ENCODE data around the gene ZNF350.
"Not testable (repeated sequence)": the region's sequence is repeated elsewhere in the genome, so short reads cannot be mapped to it uniquely, and the experiment has no call there.

The ZNF350 gene

DNA sequence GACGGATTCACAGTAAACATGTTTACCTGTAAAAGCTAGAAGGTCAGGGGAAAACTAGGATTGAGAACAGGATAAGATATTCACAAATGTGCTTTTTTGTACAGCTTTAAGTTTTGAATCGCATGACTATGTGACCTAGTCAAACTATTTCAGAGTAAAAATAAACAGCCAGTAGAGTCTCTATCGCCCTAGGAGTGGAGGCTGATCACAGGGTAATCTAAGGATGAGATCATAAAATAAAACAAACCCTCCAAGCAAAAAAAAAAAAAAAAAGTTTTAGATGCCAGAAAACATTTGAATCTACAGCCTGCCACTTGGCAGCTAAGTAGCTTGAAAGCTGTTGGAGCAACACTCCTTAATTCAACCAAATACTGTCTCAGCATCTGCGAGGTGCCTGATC, 26.8 kb downstream of the ZNF350 start:
- H3K4ac ChIP-seq (ENCODE audit: low read depth, low read length): no peak overlapping the region
- no peak overlapping the region for H4K91ac ChIP-seq (ENCODE audit: low read depth, low read length)
- no peaks in the 10 kb centered on the region for H3K4me1 ChIP-seq (ENCODE audit: control insufficient read depth in 1 of 2, insufficient read depth in 2 of 2, low read length in 2 of 2)
- H3K4me3 ChIP-seq (ENCODE audit: low read depth, low read length): no peak overlapping the region
- H3K18ac ChIP-seq (ENCODE audit: low read length): no peak overlapping the region
- H2BK120ac ChIP-seq (ENCODE audit: insufficient read depth, low read length, poor library complexity): no peak overlapping the region
- no peak overlapping the region for H2BK12ac ChIP-seq (ENCODE audit: low read length)
- peaks cover under 1 to 1% of the 10 kb centered on the region in 2 experiments for H3K36me3 ChIP-seq (ENCODE audit: control insufficient read depth in 1 of 2, insufficient read depth in 2 of 2, low read length in 2 of 2)
- H3K79me1 ChIP-seq (ENCODE audit: low read length): no peaks in the 10 kb centered on the region
- H3K27ac ChIP-seq (ENCODE audit: low read depth, low read length): no peak overlapping the region
- H3K79me2 ChIP-seq (ENCODE audit: control insufficient read depth, insufficient read depth, low read length, poor library complexity): no peaks in the 10 kb centered on the region
- no peak overlapping the region for H4K12ac ChIP-seq (ENCODE audit: low read depth, low read length)
- no peak overlapping the region for H3K9ac ChIP-seq (ENCODE audit: low read length)
- no peak overlapping the region for H3K4me2 ChIP-seq (ENCODE audit: low read length)
- H2AK5ac ChIP-seq (ENCODE audit: low read length): no peak overlapping the region
- H2AFZ ChIP-seq (ENCODE audit: insufficient read depth, low read length, poor library complexity): no peak overlapping the region
- H3K23ac ChIP-seq (ENCODE audit: low read length): no peak overlapping the region
- H3K27me3 ChIP-seq (ENCODE audit: insufficient read depth, low read length): no peaks in the 10 kb centered on the region
- peak overlapping the region; percentile 37 for H2BK5ac ChIP-seq (ENCODE audit: low read depth, low read length, poor library complexity)
- H3K14ac ChIP-seq (ENCODE audit: low read length): no peak overlapping the region
- peaks cover 2% of the 10 kb centered on the region for H3K9me3 ChIP-seq (ENCODE audit: insufficient read depth, low read depth, low read length)
- H4K8ac ChIP-seq (ENCODE audit: low read depth, low read length): no peak overlapping the region
- WGBS (ENCODE audit: extremely low coverage, insufficient coverage, insufficient read length): no CpG with 5 or more reads among the region's 4 CpGs
- no peak for DNase-seq

DNA sequence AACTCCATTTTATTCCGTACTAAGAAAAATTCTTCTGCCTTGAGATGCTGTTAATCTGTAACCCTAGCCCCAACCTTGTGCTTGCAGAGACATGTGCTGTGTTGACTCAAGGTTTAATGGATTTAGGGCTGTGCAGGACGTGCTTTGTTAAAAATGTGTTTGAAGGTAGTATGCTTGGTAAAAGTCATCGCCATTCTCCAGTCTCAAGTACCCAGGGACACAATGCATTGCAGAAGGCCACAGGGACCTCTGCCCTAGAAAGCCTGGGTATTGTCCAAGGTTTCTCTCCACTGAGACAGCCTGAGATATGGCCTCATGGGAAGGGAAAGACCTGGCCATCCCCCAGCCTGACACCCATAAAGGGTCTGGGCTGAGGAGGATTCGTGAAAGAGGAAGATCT, 28.8 kb downstream of the ZNF350 start:
- not testable (repeated sequence) for DNase-seq; H2AK5ac ChIP-seq (ENCODE audit: low read length); H2AFZ ChIP-seq (ENCODE audit: insufficient read depth, low read length, poor library complexity)

DNA sequence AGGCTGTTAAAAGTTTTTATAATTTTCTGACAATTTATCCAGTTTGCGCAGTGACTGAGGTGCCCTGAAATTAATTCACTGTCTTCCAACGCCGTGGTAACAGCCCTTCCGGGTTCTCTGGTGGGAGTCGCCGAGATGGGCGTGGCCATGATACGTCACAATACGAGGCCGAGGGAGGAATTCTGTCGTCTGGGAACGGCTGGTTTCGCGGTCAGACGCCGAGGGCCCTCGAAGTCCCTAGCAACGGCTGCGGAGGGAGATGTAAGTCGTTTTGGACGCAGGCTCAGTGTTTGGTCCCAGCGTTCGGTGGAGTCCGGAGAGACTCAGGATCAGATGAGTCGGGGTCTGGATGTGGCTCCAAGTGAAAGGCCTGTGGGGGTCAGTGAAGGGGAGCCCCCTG, 37.7 kb downstream of the ZNF350 start:
- Histone ChIP-seq H3K23ac (ENCODE audit: low read length) (no peak overlapping the region), H3K4me3 (ENCODE audit: low read depth, low read length) (peak overlapping the region; percentile 45), H3K36me3 (ENCODE audit: control insufficient read depth in 1 of 2, insufficient read depth in 2 of 2, low read length in 2 of 2) (peaks cover 5 to 14% of the 10 kb centered on the region in 2 experiments), H3K27me3 (ENCODE audit: insufficient read depth, low read length) (no peaks in the 10 kb centered on the region), H3K4ac (ENCODE audit: low read depth, low read length) (no peak overlapping the region), H3K79me1 (ENCODE audit: low read length) (no peaks in the 10 kb centered on the region), H4K12ac (ENCODE audit: low read depth, low read length) (no peak overlapping the region), H3K27ac (ENCODE audit: low read depth, low read length) (no peak overlapping the region), H2BK120ac (ENCODE audit: insufficient read depth, low read length, poor library complexity) (no peak overlapping the region), H4K91ac (ENCODE audit: low read depth, low read length) (no peak overlapping the region), H3K4me1 (ENCODE audit: control insufficient read depth in 1 of 2, insufficient read depth in 2 of 2, low read length in 2 of 2) (no peaks in the 10 kb centered on the region), H4K8ac (ENCODE audit: low read depth, low read length) (no peak overlapping the region), H3K9me3 (ENCODE audit: insufficient read depth, low read depth, low read length) (peaks cover 21% of the 10 kb centered on the region), H3K18ac (ENCODE audit: low read length) (no peak overlapping the region), H3K79me2 (ENCODE audit: control insufficient read depth, insufficient read depth, low read length, poor library complexity) (no peaks in the 10 kb centered on the region), H3K14ac (ENCODE audit: low read length) (no peak overlapping the region), H2BK5ac (ENCODE audit: low read depth, low read length, poor library complexity) (no peak overlapping the region), H3K9ac (ENCODE audit: low read length) (peak overlapping the region; percentile 52), H3K4me2 (ENCODE audit: low read length) (no peak overlapping the region), H2AFZ (ENCODE audit: insufficient read depth, low read length, poor library complexity) (no peak overlapping the region), H2BK12ac (ENCODE audit: low read length) (no peak overlapping the region), H2AK5ac (ENCODE audit: low read length) (no peak overlapping the region)
- no peak for DNase-seq
- no CpG with 5 or more reads among the region's 25 CpGs for WGBS (ENCODE audit: extremely low coverage, insufficient coverage, insufficient read length)

More for the DNA sequence above, 28.8 kb downstream of the ZNF350 start:
- H3K4me3 ChIP-seq (ENCODE audit: low read depth, low read length); H3K4me1 ChIP-seq (ENCODE audit: control insufficient read depth in 1 of 2, insufficient read depth in 2 of 2, low read length in 2 of 2); H3K9ac ChIP-seq (ENCODE audit: low read length); H2BK120ac ChIP-seq (ENCODE audit: insufficient read depth, low read length, poor library complexity); H3K27me3 ChIP-seq (ENCODE audit: insufficient read depth, low read length); H3K79me1 ChIP-seq (ENCODE audit: low read length); H3K4ac ChIP-seq (ENCODE audit: low read depth, low read length); H3K27ac ChIP-seq (ENCODE audit: low read depth, low read length); H2BK12ac ChIP-seq (ENCODE audit: low read length); H3K4me2 ChIP-seq (ENCODE audit: low read length); H4K91ac ChIP-seq (ENCODE audit: low read depth, low read length); H2BK5ac ChIP-seq (ENCODE audit: low read depth, low read length, poor library complexity); H3K18ac ChIP-seq (ENCODE audit: low read length); H4K8ac ChIP-seq (ENCODE audit: low read depth, low read length); H3K36me3 ChIP-seq (ENCODE audit: control insufficient read depth in 1 of 2, insufficient read depth in 2 of 2, low read length in 2 of 2); H3K79me2 ChIP-seq (ENCODE audit: control insufficient read depth, insufficient read depth, low read length, poor library complexity); H3K23ac ChIP-seq (ENCODE audit: low read length); H3K14ac ChIP-seq (ENCODE audit: low read length); H3K9me3 ChIP-seq (ENCODE audit: insufficient read depth, low read depth, low read length); H4K12ac ChIP-seq (ENCODE audit: low read depth, low read length): not testable (repeated sequence)
- WGBS (ENCODE audit: extremely low coverage, insufficient coverage, insufficient read length): no CpG with 5 or more reads among the region's 4 CpGs

DNA sequence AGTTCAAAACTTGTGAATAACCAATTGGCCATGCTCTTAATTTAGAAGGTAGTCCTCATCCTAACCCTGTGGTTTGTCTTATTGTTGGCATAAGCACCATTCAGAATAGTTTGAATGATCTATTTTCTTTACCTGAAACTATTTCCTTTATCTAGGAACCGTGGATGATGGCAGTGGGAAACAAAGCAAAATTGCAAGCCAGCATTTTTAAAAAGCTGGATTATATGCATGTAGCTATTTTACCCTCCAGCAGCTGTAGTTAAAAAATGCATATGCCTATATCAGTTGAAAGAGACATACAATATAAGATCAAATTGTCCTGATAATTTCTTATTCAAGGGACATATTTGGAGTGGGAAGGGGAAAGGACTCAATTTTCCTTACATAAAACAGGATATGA, 40.0 kb downstream of the ZNF350 start:
- no peak overlapping the region for H3K4me2 ChIP-seq (ENCODE audit: low read length)
- no peak overlapping the region for H2AFZ ChIP-seq (ENCODE audit: insufficient read depth, low read length, poor library complexity)
- H2BK120ac ChIP-seq (ENCODE audit: insufficient read depth, low read length, poor library complexity): no peak overlapping the region
- no peak overlapping the region for H4K91ac ChIP-seq (ENCODE audit: low read depth, low read length)
- no peaks in the 10 kb centered on the region for H3K79me1 ChIP-seq (ENCODE audit: low read length)
- no peaks in the 10 kb centered on the region for H3K27me3 ChIP-seq (ENCODE audit: insufficient read depth, low read length)
- peaks cover 25% of the 10 kb centered on the region for H3K9me3 ChIP-seq (ENCODE audit: insufficient read depth, low read depth, low read length)
- H4K8ac ChIP-seq (ENCODE audit: low read depth, low read length): no peak overlapping the region
- DNase-seq: no peak
- no peak overlapping the region for H3K4ac ChIP-seq (ENCODE audit: low read depth, low read length)
- no peaks in the 10 kb centered on the region for H3K79me2 ChIP-seq (ENCODE audit: control insufficient read depth, insufficient read depth, low read length, poor library complexity)
- no peak overlapping the region for H3K4me3 ChIP-seq (ENCODE audit: low read depth, low read length)
- peaks cover 11 to 26% of the 10 kb centered on the region in 2 experiments for H3K36me3 ChIP-seq (ENCODE audit: control insufficient read depth in 1 of 2, insufficient read depth in 2 of 2, low read length in 2 of 2)
- H3K4me1 ChIP-seq (ENCODE audit: control insufficient read depth in 1 of 2, insufficient read depth in 2 of 2, low read length in 2 of 2): no peaks in the 10 kb centered on the region
- no CpG with 5 or more reads among the region's 1 CpG for WGBS (ENCODE audit: extremely low coverage, insufficient coverage, insufficient read length)
- no peak overlapping the region for H3K23ac ChIP-seq (ENCODE audit: low read length)
- no peak overlapping the region for H2BK12ac ChIP-seq (ENCODE audit: low read length)
- no peak overlapping the region for H2AK5ac ChIP-seq (ENCODE audit: low read length)
- no peak overlapping the region for H4K12ac ChIP-seq (ENCODE audit: low read depth, low read length)
- H3K18ac ChIP-seq (ENCODE audit: low read length): no peak overlapping the region
- no peak overlapping the region for H3K9ac ChIP-seq (ENCODE audit: low read length)
- no peak overlapping the region for H3K27ac ChIP-seq (ENCODE audit: low read depth, low read length)
- H2BK5ac ChIP-seq (ENCODE audit: low read depth, low read length, poor library complexity): no peak overlapping the region
- H3K14ac ChIP-seq (ENCODE audit: low read length): no peak overlapping the region

All from trophoblast cell (in vitro differentiated cells and primary cell).